HG02571 (cell line): ENCODE results near the gene GALNT5.

Experiments used
- ATAC-seq: cut with Tn5 transposase; IDR thresholded peaks from one replicate; pipeline ENCODE4 v1.9.1; 2021; ENCODE audit warnings: mild to moderate bottlenecking, moderate library complexity; ENCODE audit not compliant: unreplicated experiment

Gene GALNT5

GRCh38 chr2:157283468-157283867 is 26.0 kb downstream of the GALNT5 start:
- no peak for ATAC-seq

GRCh38 chr2:157287160-157287559 is 29.7 kb downstream of the GALNT5 start:
- no peak for ATAC-seq

- ATAC-seq, result no peak
Measured at GRCh38 chr2:157290525-157290924, 33.0 kb downstream of the GALNT5 start.

- ATAC-seq, result no peak
Measured at GRCh38 chr2:157291018-157291417, 33.5 kb downstream of the GALNT5 start.

- ATAC-seq, result no peak
Measured at GRCh38 chr2:157292853-157293252, 35.3 kb downstream of the GALNT5 start.

- no peak for ATAC-seq
Measured at GRCh38 chr2:157296490-157296889, 39.0 kb downstream of the GALNT5 start.

GRCh38 chr2:157296958-157297357 is 39.5 kb downstream of the GALNT5 start:
- no peak for ATAC-seq

- no peak for ATAC-seq
Measured at GRCh38 chr2:157301307-157301706, 43.8 kb downstream of the GALNT5 start.

GRCh38 chr2:157302492-157303099 is 45.1 kb downstream of the GALNT5 start:
- peak; percentile 56 for ATAC-seq

- ATAC-seq, result no peak
Measured at GRCh38 chr2:157303612-157304011, 46.1 kb downstream of the GALNT5 start.

GRCh38 chr2:157304811-157305722 is 47.6 kb downstream of the GALNT5 start:
- no peak for ATAC-seq

GRCh38 chr2:157305723-157306110 is 48.2 kb downstream of the GALNT5 start:
- ATAC-seq, result no peak

- ATAC-seq, result no peak
Measured at GRCh38 chr2:157307021-157307420, 49.5 kb downstream of the GALNT5 start.

GRCh38 chr2:157309878-157310277 is 52.4 kb downstream of the GALNT5 start:
- ATAC-seq, result no peak

- ATAC-seq, result no peak
Measured at GRCh38 chr2:157311706-157312105, 54.2 kb downstream of the GALNT5 start.

GRCh38 chr2:157312866-157313486 is 55.5 kb downstream of the GALNT5 start:
- no peak for ATAC-seq

GRCh38 chr2:157315901-157316300 is 58.4 kb downstream of the GALNT5 start:
- ATAC-seq, result no peak

GRCh38 chr2:157318884-157319283 is 61.4 kb downstream of the GALNT5 start:
- no peak for ATAC-seq

GRCh38 chr2:157319795-157320194 is 62.3 kb downstream of the GALNT5 start:
- ATAC-seq, result no peak

- ATAC-seq, result no peak
Measured at GRCh38 chr2:157320409-157320808, 62.9 kb downstream of the GALNT5 start.

- no peak for ATAC-seq
Measured at GRCh38 chr2:157321466-157321865, 64.0 kb downstream of the GALNT5 start.

GRCh38 chr2:157322432-157322831 is 64.9 kb downstream of the GALNT5 start:
- ATAC-seq, result no peak
